ENCODE measurements around the gene VWF. TPM values are rescaled to one million over a fixed set of nuclear protein-coding genes. Genes with fewer than 3 reads are reported as not detected.

The VWF gene
- total RNA-seq, 1 donor from 2014 or later: 0.06 TPM

DNA sequence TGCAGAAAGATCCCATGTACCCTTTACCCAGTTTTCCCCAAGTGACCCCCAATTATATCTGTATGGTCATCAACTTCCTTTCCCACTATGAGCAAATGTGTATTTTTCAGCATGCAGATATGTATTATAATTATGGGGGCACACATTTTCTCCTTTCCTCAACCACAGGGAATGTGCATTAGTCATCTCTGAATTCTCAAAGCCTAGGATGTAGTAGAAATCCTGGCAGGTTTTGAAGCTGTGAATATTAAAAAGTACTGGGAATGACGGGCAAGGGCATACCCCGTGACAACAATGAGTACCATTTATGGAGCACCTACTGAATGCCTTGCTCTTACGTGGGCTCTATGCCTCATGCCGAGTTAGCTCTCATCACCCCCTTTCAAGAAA, 71.5 kb downstream of the VWF start:
- no peak overlapping the region for H3K4me3 ChIP-seq (ENCODE audit: low read depth, low read length)
- TF ChIP-seq, protein P1, sequence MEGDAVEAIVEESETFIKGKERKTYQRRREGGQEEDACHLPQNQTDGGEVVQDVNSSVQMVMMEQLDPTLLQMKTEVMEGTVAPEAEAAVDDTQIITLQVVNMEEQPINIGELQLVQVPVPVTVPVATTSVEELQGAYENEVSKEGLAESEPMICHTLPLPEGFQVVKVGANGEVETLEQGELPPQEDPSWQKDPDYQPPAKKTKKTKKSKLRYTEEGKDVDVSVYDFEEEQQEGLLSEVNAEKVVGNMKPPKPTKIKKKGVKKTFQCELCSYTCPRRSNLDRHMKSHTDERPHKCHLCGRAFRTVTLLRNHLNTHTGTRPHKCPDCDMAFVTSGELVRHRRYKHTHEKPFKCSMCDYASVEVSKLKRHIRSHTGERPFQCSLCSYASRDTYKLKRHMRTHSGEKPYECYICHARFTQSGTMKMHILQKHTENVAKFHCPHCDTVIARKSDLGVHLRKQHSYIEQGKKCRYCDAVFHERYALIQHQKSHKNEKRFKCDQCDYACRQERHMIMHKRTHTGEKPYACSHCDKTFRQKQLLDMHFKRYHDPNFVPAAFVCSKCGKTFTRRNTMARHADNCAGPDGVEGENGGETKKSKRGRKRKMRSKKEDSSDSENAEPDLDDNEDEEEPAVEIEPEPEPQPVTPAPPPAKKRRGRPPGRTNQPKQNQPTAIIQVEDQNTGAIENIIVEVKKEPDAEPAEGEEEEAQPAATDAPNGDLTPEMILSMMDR (conservative IDR thresholded peaks at IDR 0.05; ENCODE audit: low read depth, low read length): no peak
- DNase-seq (ENCODE audit: low read depth): no peak

DNA sequence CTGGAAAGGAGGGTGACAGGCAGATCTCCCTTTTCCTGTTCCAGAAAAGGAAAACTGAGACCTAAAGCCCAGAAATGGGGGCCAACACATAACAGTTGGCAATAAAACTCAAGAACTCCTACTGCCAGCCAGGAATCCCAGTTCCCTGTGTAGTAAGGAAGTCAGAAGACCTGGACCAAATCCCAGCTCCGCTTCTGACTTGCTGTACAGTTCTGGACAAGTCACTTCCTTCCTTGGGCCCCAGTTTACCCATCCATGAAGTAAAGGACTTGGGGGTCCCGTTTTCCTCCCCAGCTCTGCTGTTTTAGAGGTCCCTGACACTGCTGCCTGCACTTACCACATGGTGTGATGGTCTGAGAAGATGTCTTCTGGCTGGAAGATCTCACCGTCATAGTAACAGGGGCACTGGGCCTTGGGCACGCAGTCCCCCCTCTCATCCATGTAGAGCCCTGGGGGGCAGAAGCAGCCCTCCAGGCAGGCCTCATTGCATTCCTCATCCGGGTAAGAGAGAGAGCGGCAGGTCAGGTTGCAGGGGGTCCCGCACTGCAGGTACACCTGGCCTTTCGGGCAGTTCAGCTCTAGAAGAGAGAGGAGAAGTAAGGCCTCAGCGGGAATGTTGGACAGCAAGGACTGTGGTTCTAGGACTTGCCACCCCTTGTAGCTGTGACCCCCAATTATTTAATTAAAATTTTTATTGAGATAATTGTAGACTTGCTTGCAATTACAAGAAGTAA, 72.1 kb downstream of the VWF start:
- TF ChIP-seq, protein P1 (conservative IDR thresholded peaks at IDR 0.05; ENCODE audit: low read depth, low read length): no peak
- no peak overlapping the region for H3K4me3 ChIP-seq (ENCODE audit: low read depth, low read length)
- DNase-seq (ENCODE audit: low read depth): no peak

DNA sequence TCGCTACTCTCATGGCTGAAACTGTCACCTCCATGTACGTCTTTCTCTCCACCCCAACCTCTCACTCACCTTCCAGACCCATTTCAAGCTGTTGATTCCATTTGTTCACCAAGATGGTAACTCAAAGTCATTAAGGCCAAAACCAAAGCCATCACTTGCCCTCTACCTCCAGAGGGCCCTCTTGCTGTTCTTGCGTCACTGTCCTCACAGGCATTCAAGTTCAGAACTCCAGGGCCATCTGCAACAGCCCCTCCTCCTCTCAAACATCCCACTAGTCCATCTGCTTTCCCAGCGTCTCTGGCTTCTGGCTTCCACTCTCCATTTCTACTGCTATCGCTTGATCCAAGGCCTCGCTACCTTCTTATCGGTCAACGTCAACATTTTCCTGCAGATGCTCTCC, 74.5 kb downstream of the VWF start:
- no peak for DNase-seq (ENCODE audit: low read depth)
- TF ChIP-seq, protein P1 (conservative IDR thresholded peaks at IDR 0.05; ENCODE audit: low read depth, low read length): no peak
- H3K4me3 ChIP-seq (ENCODE audit: low read depth, low read length): no peak overlapping the region

DNA sequence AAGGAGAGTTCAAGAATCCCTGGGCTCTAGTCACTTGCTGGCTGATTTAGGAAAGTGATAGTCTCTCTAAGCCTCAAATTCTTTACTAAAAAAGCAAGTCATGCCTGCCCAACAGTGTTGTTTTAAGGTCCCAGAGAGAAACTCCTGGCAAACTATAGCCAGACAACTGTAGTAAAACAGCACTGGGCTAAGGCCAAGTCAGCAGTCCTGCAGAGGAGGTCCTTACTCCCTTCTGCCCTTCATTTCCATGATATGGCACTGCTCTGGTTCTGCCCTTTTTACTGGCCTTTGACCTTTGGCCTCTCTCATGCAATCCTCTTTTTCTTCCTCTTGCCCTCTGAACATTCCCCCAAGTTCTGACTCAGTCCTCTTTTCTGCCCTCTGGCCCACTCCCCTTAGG, 74.9 kb downstream of the VWF start:
- no peak overlapping the region for H3K4me3 ChIP-seq (ENCODE audit: low read depth, low read length)
- TF ChIP-seq, protein P1 (conservative IDR thresholded peaks at IDR 0.05; ENCODE audit: low read depth, low read length): no peak
- DNase-seq (ENCODE audit: low read depth): no peak

DNA sequence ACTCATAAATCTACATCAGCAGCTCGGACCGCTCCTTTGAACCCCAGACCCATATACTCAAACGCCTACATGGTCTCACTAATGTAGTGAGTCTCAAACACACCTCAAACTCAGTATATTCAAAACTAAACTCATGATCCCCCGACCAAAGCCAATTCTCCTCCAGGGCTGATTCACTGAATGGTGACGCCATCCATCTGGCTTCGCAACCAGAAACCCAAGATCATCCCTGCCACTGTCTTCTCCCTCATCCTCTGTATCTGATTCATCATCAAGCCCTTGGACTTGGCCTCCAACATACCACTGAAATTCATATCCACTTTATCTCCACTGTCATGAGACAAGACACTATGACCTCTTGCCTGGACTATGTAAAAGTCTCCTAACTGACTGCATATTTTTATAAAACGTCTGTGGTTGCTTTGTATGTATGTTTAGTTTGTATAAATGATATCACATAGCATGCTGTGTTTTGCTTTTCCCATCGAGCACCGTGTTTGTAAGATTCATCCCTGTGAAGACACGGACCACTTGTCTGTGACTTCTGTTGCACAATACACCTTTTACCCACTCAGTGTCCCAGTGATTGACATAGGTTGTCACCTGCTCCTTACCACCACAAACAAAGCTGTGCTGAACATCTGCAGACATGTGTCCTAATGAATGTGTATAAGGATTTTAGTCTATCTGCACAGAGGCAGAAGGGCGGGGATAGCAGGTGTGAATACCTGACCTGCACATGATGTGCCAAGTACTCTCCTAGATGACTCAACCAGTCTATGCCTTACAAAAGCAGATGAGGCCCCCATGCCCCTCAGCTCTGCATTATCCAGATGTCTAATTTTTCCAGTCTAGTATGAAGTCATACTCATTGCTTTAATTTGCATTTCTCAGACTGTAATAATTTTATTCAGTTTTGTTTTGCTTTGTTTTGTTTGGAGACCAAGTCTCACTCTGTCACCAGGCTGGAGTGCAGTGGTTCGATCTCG, 76.9 kb downstream of the VWF start:
- H3K4me3 ChIP-seq (ENCODE audit: low read depth, low read length): no peak overlapping the region
- DNase-seq (ENCODE audit: low read depth): no peak
- TF ChIP-seq, protein P1 (conservative IDR thresholded peaks at IDR 0.05; ENCODE audit: low read depth, low read length): no peak

DNA sequence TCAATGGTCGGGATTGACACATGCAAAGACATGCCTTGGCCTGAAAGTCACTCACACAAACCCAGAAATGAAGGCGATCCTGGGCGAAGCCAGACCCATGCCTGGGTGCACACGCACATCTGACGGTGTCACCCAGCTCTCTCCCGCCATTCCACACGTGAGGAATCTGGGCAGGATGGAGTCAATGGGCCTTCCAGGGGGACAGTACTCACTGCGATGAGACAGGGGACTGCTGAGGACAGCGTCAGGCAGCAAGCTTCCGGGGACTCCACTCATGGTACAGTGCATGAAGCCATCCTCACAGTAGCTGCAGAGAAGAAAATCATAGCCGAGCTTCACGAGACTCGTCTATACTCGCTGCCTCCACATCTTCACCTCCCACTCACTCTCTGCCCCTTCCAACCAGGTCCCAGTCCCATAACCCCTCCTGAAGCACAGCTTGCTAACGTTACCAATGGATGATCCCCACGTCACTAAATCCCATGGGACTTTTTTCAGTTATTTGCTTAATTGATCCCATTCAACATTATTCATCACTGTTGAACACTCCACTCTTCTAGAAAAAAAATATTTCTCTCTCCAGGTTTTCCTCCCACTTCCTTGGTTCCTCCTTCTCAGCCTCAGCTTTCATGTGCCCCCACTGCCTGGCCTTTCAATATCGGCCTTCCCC, 77.8 kb downstream of the VWF start:
- TF ChIP-seq, protein P1 (conservative IDR thresholded peaks at IDR 0.05; ENCODE audit: low read depth, low read length): no peak
- H3K4me3 ChIP-seq (ENCODE audit: low read depth, low read length): no peak overlapping the region
- DNase-seq (ENCODE audit: low read depth): no peak

Data from epithelial cell of proximal tubule (primary cell).